ENCODE results near the gene HCFC1R1.

GRCh38 chr16:2992383-2993081 is 31.2 kb downstream of the HCFC1R1 start:
- TF ChIP-seq TAF1 (IDR thresholded peaks at IDR 0.05; ENCODE audit: borderline replicate concordance, insufficient read depth, low read length) (no peak), SIN3A (IDR thresholded peaks at IDR 0.05; ENCODE audit: borderline replicate concordance, insufficient read depth, low read length) (no peak), POLR2AphosphoS5 (IDR thresholded peaks at IDR 0.05; ENCODE audit: low read depth, low read length) (no peak), REST (IDR thresholded peaks at IDR 0.05; ENCODE audit: insufficient read depth in 1 of 2, low read depth in 2 of 2, low read length in 2 of 2) (no peak)
